Trophoblast cell (in vitro differentiated cells and primary cell): ENCODE results near the gene ARHGAP33.
"Not testable (repeated sequence)": the region's sequence is repeated elsewhere in the genome, so short reads cannot be mapped to it uniquely, and the experiment has no call there.

Experiments
- DNase-seq, 2 donors: peaks; one replicate each; pipeline ENCODE4 v3.0.0-alpha.2; 2016
- H2AFZ ChIP-seq: 2 replicates; pipeline ENCODE4 v1.6.1; 2013; ENCODE audit warnings: low read length, moderate library complexity, mild to moderate bottlenecking; ENCODE audit not compliant: insufficient read depth, poor library complexity
- H2AK5ac ChIP-seq: 2 replicates; pipeline ENCODE4 v1.6.1; 2013; ENCODE audit warnings: mild to moderate bottlenecking, low read length
- H2BK120ac ChIP-seq: 2 replicates; pipeline ENCODE4 v1.6.1; 2013; ENCODE audit warnings: low read length, mild to moderate bottlenecking, moderate library complexity; ENCODE audit not compliant: insufficient read depth, poor library complexity
- H2BK12ac ChIP-seq: 2 replicates; pipeline ENCODE4 v1.6.1; 2013; ENCODE audit warnings: mild to moderate bottlenecking, low read length, moderate library complexity
- H2BK5ac ChIP-seq: 2 replicates; pipeline ENCODE4 v1.6.1; 2013; ENCODE audit warnings: low read length, low read depth, moderate library complexity, mild to moderate bottlenecking; ENCODE audit not compliant: poor library complexity
- H3K14ac ChIP-seq: 2 replicates; pipeline ENCODE4 v1.6.1; 2013; ENCODE audit warnings: mild to moderate bottlenecking, low read length
- H3K18ac ChIP-seq: 2 replicates; pipeline ENCODE4 v1.6.1; 2013; ENCODE audit warnings: mild to moderate bottlenecking, low read length
- H3K23ac ChIP-seq: 2 replicates; pipeline ENCODE4 v1.6.1; 2013; ENCODE audit warnings: low read length
- H3K27ac ChIP-seq: 2 replicates; pipeline ENCODE4 v1.5.1; 2013; ENCODE audit warnings: low read depth, mild to moderate bottlenecking, inconsistent platforms, low read length, moderate library complexity
- H3K27me3 ChIP-seq: 2 replicates; pipeline ENCODE4 v1.6.1; 2013; ENCODE audit warnings: inconsistent platforms, mild to moderate bottlenecking, low read length, moderate library complexity; ENCODE audit not compliant: insufficient read depth
- H3K36me3 ChIP-seq, 2 experiments: 1 replicate in 1 of 2; 2 replicates in 1 of 2; pipeline ENCODE4 v1.6.1; 2013; ENCODE audit warnings: low read length in 2 of 2, mild to moderate bottlenecking in 2 of 2, moderate library complexity in 1 of 2; ENCODE audit not compliant: insufficient read depth in 2 of 2, control insufficient read depth in 1 of 2
- H3K4ac ChIP-seq: 2 replicates; pipeline ENCODE4 v1.6.1; 2013; ENCODE audit warnings: low read depth, mild to moderate bottlenecking, low read length, moderate library complexity
- H3K4me1 ChIP-seq, 2 experiments: 1 replicate in 1 of 2; 2 replicates in 1 of 2; pipeline ENCODE4 v1.6.1; 2013; ENCODE audit warnings: low read length in 2 of 2, mild to moderate bottlenecking in 2 of 2, moderate library complexity in 1 of 2; ENCODE audit not compliant: insufficient read depth in 2 of 2, control insufficient read depth in 1 of 2
- H3K4me2 ChIP-seq: 2 replicates; pipeline ENCODE4 v1.6.1; 2013; ENCODE audit warnings: inconsistent platforms, mild to moderate bottlenecking, low read length, moderate library complexity
- H3K4me3 ChIP-seq: 2 replicates; pipeline ENCODE4 v1.5.1; 2013; ENCODE audit warnings: mild to moderate bottlenecking, low read depth, low read length, inconsistent platforms
- H3K79me1 ChIP-seq: one replicate; pipeline ENCODE4 v1.6.1; 2013; ENCODE audit warnings: low read length
- H3K79me2 ChIP-seq: 2 replicates; pipeline ENCODE4 v1.6.1; 2013; ENCODE audit warnings: low read length, mild to moderate bottlenecking; ENCODE audit not compliant: control insufficient read depth, insufficient read depth, poor library complexity
- H3K9ac ChIP-seq: 2 replicates; pipeline ENCODE4 v1.6.1; 2013; ENCODE audit warnings: mild to moderate bottlenecking, low read length
- H3K9me3 ChIP-seq: 2 replicates; pipeline ENCODE4 v1.6.1; 2013; ENCODE audit warnings: low read depth, mild to moderate bottlenecking, control low read depth, inconsistent platforms, low read length; ENCODE audit not compliant: insufficient read depth
- H4K12ac ChIP-seq: 2 replicates; pipeline ENCODE4 v1.6.1; 2013; ENCODE audit warnings: low read depth, mild to moderate bottlenecking, low read length, moderate library complexity
- H4K8ac ChIP-seq: 2 replicates; pipeline ENCODE4 v1.6.1; 2013; ENCODE audit warnings: low read depth, mild to moderate bottlenecking, low read length, moderate library complexity
- H4K91ac ChIP-seq: one replicate; pipeline ENCODE4 v1.6.1; 2013; ENCODE audit warnings: low read depth, mild to moderate bottlenecking, low read length, moderate library complexity
- WGBS: extraction: QIAGEN DNeasy Blood & Tissue Kit; methylation state at CpG from one replicate; pipeline ENCODE4 v1.1.7; 2013; ENCODE audit warnings: missing lambda C conversion rate; ENCODE audit not compliant: insufficient read length, insufficient coverage; ENCODE audit errors: extremely low coverage; 5-methylcytosine and 5-hydroxymethylcytosine counted together

Gene ARHGAP33

DNA sequence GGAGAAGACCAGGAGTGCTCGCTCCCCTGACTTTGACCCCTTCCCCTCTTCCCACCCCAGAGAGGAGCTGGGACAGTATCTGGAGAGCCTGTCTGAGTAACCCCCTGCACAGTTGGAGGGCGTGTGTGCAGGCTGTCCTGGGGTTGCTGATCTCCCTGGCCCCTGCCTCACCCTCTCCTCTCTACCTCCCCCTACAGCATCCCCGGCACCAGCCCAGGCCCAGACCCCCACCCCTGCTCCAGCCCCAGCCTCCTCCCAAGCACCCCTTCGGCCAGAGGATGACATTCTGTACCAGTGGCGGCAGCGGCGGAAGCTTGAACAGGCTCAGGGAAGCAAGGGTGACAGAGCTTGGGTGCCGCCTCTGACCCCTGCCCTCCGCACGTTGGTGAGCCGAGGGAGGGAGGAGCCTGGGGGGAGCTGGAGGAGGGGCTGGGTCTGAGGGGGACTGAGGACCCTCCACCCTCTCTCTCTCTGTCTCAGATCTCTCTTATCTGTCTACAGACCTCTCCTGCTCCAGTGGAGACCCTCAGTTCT lies 8.7 kb upstream of the ARHGAP33 start:
- H2AFZ ChIP-seq, result no peak overlapping the region
- no peak overlapping the region for H4K91ac ChIP-seq
- no peak overlapping the region for H2AK5ac ChIP-seq
- H3K36me3 ChIP-seq, result peaks cover 42 to 53% of the 10 kb centered on the region in 2 experiments
- no peak overlapping the region for H3K14ac ChIP-seq
- no peak overlapping the region for H3K18ac ChIP-seq
- no peak overlapping the region for H3K4ac ChIP-seq
- H3K79me2 ChIP-seq, result no peaks in the 10 kb centered on the region
- H3K9me3 ChIP-seq, result peaks cover 2% of the 10 kb centered on the region
- no peak overlapping the region for H2BK120ac ChIP-seq
- H2BK12ac ChIP-seq, result no peak overlapping the region
- no peak overlapping the region for H4K12ac ChIP-seq
- H3K4me1 ChIP-seq, result peaks cover 0 to 2% of the 10 kb centered on the region in 2 experiments
- H3K23ac ChIP-seq, result no peak overlapping the region
- no peak overlapping the region for H2BK5ac ChIP-seq
- no peak overlapping the region for H3K27ac ChIP-seq
- no peak overlapping the region for H4K8ac ChIP-seq
- no peaks in the 10 kb centered on the region for H3K27me3 ChIP-seq
- H3K4me3 ChIP-seq, result no peak overlapping the region
- H3K9ac ChIP-seq, result no peak overlapping the region
- no peak for DNase-seq
- WGBS, result no CpG with 5 or more reads among the region's 11 CpGs
- no peak overlapping the region for H3K4me2 ChIP-seq
- no peaks in the 10 kb centered on the region for H3K79me1 ChIP-seq

DNA sequence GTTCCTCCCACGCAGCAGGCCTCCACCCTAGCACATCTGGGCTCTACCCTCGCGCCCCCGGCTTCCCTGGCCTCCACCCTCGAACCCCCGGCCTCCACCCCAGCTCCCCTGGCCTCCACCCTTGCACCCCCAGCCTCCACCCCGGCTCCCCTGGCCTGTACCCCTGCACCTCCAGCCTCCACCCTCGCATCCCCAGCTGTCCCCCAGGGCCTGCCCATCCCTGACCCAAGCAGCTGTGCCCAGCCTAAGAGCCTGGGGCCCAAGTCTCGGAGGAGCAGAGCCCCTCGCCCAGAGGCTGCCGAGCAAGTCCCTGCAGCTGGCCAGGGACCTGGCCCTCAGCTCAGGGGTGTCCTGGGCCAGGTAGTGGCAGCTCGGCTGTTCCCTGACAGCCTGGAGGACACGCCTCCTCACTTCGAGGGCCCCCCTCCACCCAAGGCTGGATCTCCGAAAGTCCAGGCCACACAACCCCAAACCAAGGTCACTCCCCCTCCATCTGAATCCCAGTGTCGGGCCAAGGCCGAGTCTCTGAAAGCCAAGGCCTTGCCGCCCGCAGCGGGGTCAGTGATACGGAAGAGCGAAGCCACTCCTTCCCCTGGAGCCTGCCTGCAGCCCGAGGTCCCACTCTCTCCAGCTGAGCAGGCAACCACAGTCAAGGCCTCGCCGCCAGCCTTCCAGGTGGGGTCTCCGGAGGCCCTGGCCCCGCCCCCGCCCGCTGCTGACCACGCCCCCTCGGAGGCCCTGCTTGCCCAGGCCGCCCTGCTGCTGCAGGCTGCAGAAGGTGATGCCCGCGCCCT lies 7.9 kb upstream of the ARHGAP33 start:
- H3K14ac ChIP-seq, result no peak overlapping the region
- H4K8ac ChIP-seq, result no peak overlapping the region
- peaks cover 0 to 2% of the 10 kb centered on the region in 2 experiments for H3K4me1 ChIP-seq
- no peak for DNase-seq
- no peak overlapping the region for H2BK120ac ChIP-seq
- no peak overlapping the region for H2AK5ac ChIP-seq
- no peak overlapping the region for H2AFZ ChIP-seq
- H3K27me3 ChIP-seq, result no peaks in the 10 kb centered on the region
- H3K23ac ChIP-seq, result no peak overlapping the region
- no CpG with 5 or more reads among the region's 34 CpGs for WGBS
- H3K79me1 ChIP-seq, result no peaks in the 10 kb centered on the region
- H3K9me3 ChIP-seq, result peaks cover 2% of the 10 kb centered on the region
- no peak overlapping the region for H3K18ac ChIP-seq
- no peak overlapping the region for H3K9ac ChIP-seq
- no peak overlapping the region for H3K27ac ChIP-seq
- no peak overlapping the region for H2BK12ac ChIP-seq
- peaks cover 38 to 46% of the 10 kb centered on the region in 2 experiments for H3K36me3 ChIP-seq
- no peak overlapping the region for H4K91ac ChIP-seq
- H4K12ac ChIP-seq, result no peak overlapping the region
- no peak overlapping the region for H3K4me2 ChIP-seq
- no peak overlapping the region for H2BK5ac ChIP-seq
- no peak overlapping the region for H3K4me3 ChIP-seq
- no peak overlapping the region for H3K4ac ChIP-seq
- no peaks in the 10 kb centered on the region for H3K79me2 ChIP-seq

DNA sequence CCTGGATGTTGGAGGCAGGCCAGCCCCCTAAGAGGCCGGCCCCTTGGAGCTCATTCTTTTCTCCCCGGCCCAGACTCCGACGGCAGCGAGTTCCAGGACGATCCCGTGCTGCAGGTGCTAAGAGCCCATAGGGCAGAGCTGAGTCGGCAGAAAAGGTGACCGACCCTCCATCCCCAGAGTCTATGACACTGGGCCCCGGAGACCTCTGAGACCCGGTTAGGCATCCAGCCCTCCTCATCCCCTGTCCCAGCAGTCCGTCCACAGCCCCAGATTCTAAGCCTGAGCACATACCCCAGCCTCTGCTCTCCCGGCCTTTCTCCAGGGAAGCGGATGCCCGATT lies 7.3 kb upstream of the ARHGAP33 start:
- Histone ChIP-seq H3K4me3 (no peak overlapping the region), H2AK5ac (no peak overlapping the region), H3K27ac (no peak overlapping the region), H4K8ac (no peak overlapping the region), H3K14ac (no peak overlapping the region), H3K9ac (no peak overlapping the region), H4K12ac (no peak overlapping the region), H3K4me2 (no peak overlapping the region), H3K27me3 (no peaks in the 10 kb centered on the region), H3K79me1 (no peaks in the 10 kb centered on the region), H3K18ac (no peak overlapping the region), H3K9me3 (peaks cover 2% of the 10 kb centered on the region), H3K4me1 (peaks cover 0 to 2% of the 10 kb centered on the region in 2 experiments), H2BK12ac (no peak overlapping the region), H2BK120ac (no peak overlapping the region), H3K4ac (no peak overlapping the region), H3K79me2 (no peaks in the 10 kb centered on the region), H3K36me3 (peaks cover 38 to 46% of the 10 kb centered on the region in 2 experiments), H4K91ac (no peak overlapping the region), H3K23ac (no peak overlapping the region), H2BK5ac (no peak overlapping the region), H2AFZ (no peak overlapping the region)
- DNase-seq, result no peak
- WGBS, result no CpG with 5 or more reads among the region's 15 CpGs

DNA sequence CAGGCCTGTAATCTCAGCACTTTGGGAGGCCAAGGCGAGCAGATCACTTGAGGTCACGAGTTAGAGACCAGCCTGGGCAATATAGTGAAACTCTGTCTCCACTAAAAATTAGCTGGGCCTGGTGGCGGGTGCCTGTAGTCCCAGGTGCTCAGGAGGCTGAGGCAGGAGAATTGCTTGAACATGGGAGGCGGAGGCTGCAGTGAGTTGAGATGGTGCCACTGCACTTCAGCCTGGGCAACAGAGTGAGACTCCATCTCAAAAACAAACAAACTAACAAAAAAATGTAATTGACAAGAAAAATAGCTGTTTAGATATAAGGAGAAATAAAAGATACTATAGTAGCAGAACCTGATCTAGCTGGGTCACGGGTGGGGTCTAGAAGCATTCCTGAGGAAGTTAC lies 3.0 kb upstream of the ARHGAP33 start:
- not testable (repeated sequence) for H3K4ac ChIP-seq, H3K14ac ChIP-seq

More for the DNA sequence above, 3.0 kb upstream of the ARHGAP33 start:
- peaks cover 2 to 11% of the 10 kb centered on the region in 2 experiments for H3K4me1 ChIP-seq
- H3K4me3 ChIP-seq, H3K27ac ChIP-seq, H4K12ac ChIP-seq, H2BK12ac ChIP-seq, H3K79me1 ChIP-seq, H4K8ac ChIP-seq, H3K27me3 ChIP-seq, H3K9me3 ChIP-seq, H4K91ac ChIP-seq, H2BK120ac ChIP-seq, H3K4me2 ChIP-seq, DNase-seq, H3K79me2 ChIP-seq, H2AK5ac ChIP-seq, H3K18ac ChIP-seq, H2AFZ ChIP-seq, H3K9ac ChIP-seq, H2BK5ac ChIP-seq, H3K23ac ChIP-seq: not testable (repeated sequence)
- H3K36me3 ChIP-seq, result peaks cover 8 to 15% of the 10 kb centered on the region in 2 experiments
- WGBS, result no CpG with 5 or more reads among the region's 5 CpGs
